A549 (cell line): Measurements from ENCODE around the gene SDF2L1. TPM values are rescaled to one million over a fixed set of nuclear protein-coding genes. Genes with fewer than 3 reads are reported as not detected.

Source experiments
- ATAC-seq, 2 experiments: fragments of 200-7000 bp in 1 of 2; fragments of >200 bp in 1 of 2; cut with Nextera tagmentation in 1 of 2; cut with Tn5 transposase in 1 of 2; 3 replicates each; pipeline versions ENCODE4 v1.8.0 to v1.9.1; 2018 to 2020; ENCODE audit warnings: mild to moderate bottlenecking in 1 of 2, moderate library complexity in 1 of 2
- CTCF ChIA-PET: fragments of 300-600 bp; sonication (Branson Sonifier 250); formaldehyde crosslinking; extraction: SDS; loops from one replicate; lab custom pipeline; 2021; ENCODE audit warnings: antibody characterized with exemption, inconsistent platforms; lab: Yijun Ruan, JAX
- POLR2A ChIA-PET: fragments of 350-600 bp; formaldehyde crosslinking; extraction: SDS; loops from one replicate; lab custom pipeline; 2021; ENCODE audit warnings: antibody characterized with exemption, inconsistent platforms; lab: Yijun Ruan, JAX
- DNase-seq, 2 experiments: peaks; one replicate each; pipeline versions ENCODE4 v3.0.0 to v3.0.0-alpha.2; 2011 to 2016; ENCODE audit warnings: low read depth in 1 of 2, low spot score in 1 of 2
- FAIRE-seq: peaks from 2 replicates; lab custom pipeline; 2011; peaks lifted over from hg19 to GRCh38; lab: Jason Lieb, UNC
- H3K27ac ChIP-seq, 2 experiments: fragments of >200 bp; sonication (Bioruptor Twin); formaldehyde crosslinking; 3 replicates each; pipeline ENCODE4 v1.5.1; 2016 to 2017
- H3K4me1 ChIP-seq: fragments of >200 bp; sonication (Bioruptor Twin); formaldehyde crosslinking; 3 replicates; pipeline ENCODE4 v1.6.1; 2016
- H3K4me2 ChIP-seq: fragments of >200 bp; sonication (Bioruptor Twin); formaldehyde crosslinking; 3 replicates; pipeline ENCODE4 v1.6.1; 2016
- H3K4me3 ChIP-seq: fragments of >200 bp; sonication (Bioruptor Twin); formaldehyde crosslinking; 3 replicates; pipeline ENCODE4 v1.5.1; 2016
- H3K9me3 ChIP-seq: fragments of >200 bp; sonication (Bioruptor Twin); formaldehyde crosslinking; 3 replicates; pipeline ENCODE4 v1.6.1; 2016
- ATOH8 ChIP-seq: fragments of 250-450 bp; sonication (Bioruptor Pico); IDR thresholded peaks from 2 replicates; pipeline ENCODE4 v1.5.0; 2020; ENCODE audit warnings: low read depth, mild to moderate bottlenecking, moderate library complexity
- CBX8 ChIP-seq: fragments of 200-600 bp; sonication (generic); IDR thresholded peaks from 2 replicates; pipeline ENCODE4 v1.6.1; 2016
- CHD2 ChIP-seq: fragments of 150-350 bp; IDR thresholded peaks from 2 replicates; pipeline ENCODE4 v1.6.1; 2014; ENCODE audit warnings: low read length; ENCODE audit not compliant: partially characterized antibody
- EHF ChIP-seq: fragments of 250-450 bp; sonication (Bioruptor Pico); IDR thresholded peaks from 2 replicates; pipeline ENCODE4 v1.5.0; 2020; ENCODE audit warnings: mild to moderate bottlenecking
- EP300 ChIP-seq, 2 experiments: fragments of >200 bp; sonication (Bioruptor Twin); formaldehyde crosslinking; IDR thresholded peaks; 2 replicates in 1 of 2; 3 replicates in 1 of 2; pipeline ENCODE4 v1.6.1; 2016 to 2017
- FOSB ChIP-seq: fragments of 250-450 bp; sonication (Bioruptor Pico); IDR thresholded peaks from 2 replicates; pipeline ENCODE4 v1.5.0; 2020; ENCODE audit warnings: mild to moderate bottlenecking, moderate library complexity
- HDAC2 ChIP-seq: fragments of 200-600 bp; sonication (generic); IDR thresholded peaks from 2 replicates; pipeline ENCODE4 v1.6.1; 2016
- HMGXB4 ChIP-seq: fragments of 250-450 bp; sonication (Bioruptor Pico); IDR thresholded peaks from 2 replicates; pipeline ENCODE4 v1.5.0; 2021; ENCODE audit warnings: mild to moderate bottlenecking, moderate library complexity, borderline replicate concordance
- HOXA7 ChIP-seq: fragments of 250-450 bp; sonication (Bioruptor Pico); IDR thresholded peaks from 2 replicates; pipeline ENCODE4 v1.5.0; 2020; ENCODE audit warnings: mild to moderate bottlenecking, moderate library complexity
- JUN ChIP-seq, 2 experiments: fragments of >200 bp; sonication (Bioruptor Twin); formaldehyde crosslinking; IDR thresholded peaks; 2 replicates in 1 of 2; 3 replicates in 1 of 2; pipeline ENCODE4 v1.6.1; 2016 to 2017
- KDM5A ChIP-seq: fragments of 200-600 bp; sonication (generic); IDR thresholded peaks from 2 replicates; pipeline ENCODE4 v1.6.1; 2016; ENCODE audit warnings: antibody characterized with exemption, mild to moderate bottlenecking
- MAX ChIP-seq: IDR thresholded peaks from 2 replicates; pipeline ENCODE4 v1.6.1; 2012
- MYC ChIP-seq: IDR thresholded peaks from 2 replicates; pipeline ENCODE4 v1.6.1; 2012; ENCODE audit warnings: mild to moderate bottlenecking, inconsistent platforms, low read length, improper control_type of control experiment, borderline replicate concordance
- NFE2L2 ChIP-seq: fragments of 150-350 bp; conservative IDR thresholded peaks from 2 replicates; pipeline ENCODE4 v1.6.1; 2014; ENCODE audit warnings: low read length
- NR3C1 ChIP-seq: fragments of >200 bp; sonication (Bioruptor Twin); formaldehyde crosslinking; IDR thresholded peaks from 3 replicates; pipeline ENCODE4 v1.6.1; 2017
- PBX3 ChIP-seq: IDR thresholded peaks from 2 replicates; pipeline ENCODE4 v1.6.1; 2012
- REST ChIP-seq: fragments of 200-600 bp; sonication (generic); IDR thresholded peaks from 2 replicates; pipeline ENCODE4 v1.6.1; 2016; ENCODE audit warnings: antibody characterized with exemption, mild to moderate bottlenecking, moderate library complexity
- RNF2 ChIP-seq: fragments of 200-600 bp; sonication (generic); IDR thresholded peaks from 2 replicates; pipeline ENCODE4 v1.6.1; 2016; ENCODE audit warnings: low read depth, mild to moderate bottlenecking, antibody characterized with exemption, moderate library complexity, borderline replicate concordance
- SMC3 ChIP-seq: fragments of >200 bp; sonication (Bioruptor Twin); formaldehyde crosslinking; IDR thresholded peaks from 3 replicates; pipeline ENCODE4 v1.6.1; 2018; ENCODE audit warnings: inconsistent platforms
- SREBF2 ChIP-seq: fragments of 450-650 bp; IDR thresholded peaks from 2 replicates; pipeline ENCODE4 v1.6.1; 2014; ENCODE audit warnings: mild to moderate bottlenecking, moderate library complexity
- TFCP2L1 ChIP-seq: fragments of 250-450 bp; sonication (Bioruptor Pico); IDR thresholded peaks from 2 replicates; pipeline ENCODE4 v1.5.0; 2021; ENCODE audit warnings: mild to moderate bottlenecking
- TP53 ChIP-seq: fragments of 250-450 bp; sonication (Bioruptor Pico); IDR thresholded peaks from 2 replicates; pipeline ENCODE4 v1.5.0; 2021; ENCODE audit warnings: mild to moderate bottlenecking, moderate library complexity
- ZFP36 ChIP-seq: fragments of 450-650 bp; IDR thresholded peaks from 2 replicates; pipeline ENCODE4 v1.6.1; 2014; ENCODE audit warnings: borderline replicate concordance; ENCODE audit not compliant: partially characterized antibody
- ZSCAN20 ChIP-seq: fragments of 250-450 bp; sonication (Bioruptor Pico); IDR thresholded peaks from 2 replicates; pipeline ENCODE4 v1.8.0; 2022; ENCODE audit warnings: mild to moderate bottlenecking, moderate library complexity
- WGBS: methylation state at CpG from one replicate; pipeline ENCODE4 v1.1.6; 2017; ENCODE audit errors: missing lambda C conversion rate; 5-methylcytosine and 5-hydroxymethylcytosine counted together
- polyA plus RNA-seq, 4 experiments: library from polyadenylated mRNA; depleted of rRNA in 3 of 4; stranded (reverse); fragments of >200 nt; fragmentation: RNase III in 1 of 4; extraction: RNeasy Plus Mini Kit Qiagen cat#74134 plus additional on column Dnase treatment in 1 of 4; gene quantifications; 2 replicates in 3 of 4; 3 replicates in 1 of 4; pipeline ENCODE4 v1.2.3, GENCODE V29; 2011 to 2017

Gene SDF2L1
- polyA plus RNA-seq, 2 of the 4 experiments (the other 2 are of a cell fraction), result 13.7 to 41.9 TPM

- no peak for ATAC-seq
- no peaks in the 10 kb centered on the region for H3K4me1 ChIP-seq
- H3K4me3 ChIP-seq, result no peak overlapping the region
- DNase-seq, result no peak
- H3K4me2 ChIP-seq, result no peak overlapping the region
- POLR2A ChIA-PET, result no interaction called here
- CTCF ChIA-PET, result interaction anchor here (0.6 kb wide), 1 partner anchor 48 kb away, joined by 3 read pairs; no protein-coding TSS in a partner anchor
- no peak overlapping the region for H3K27ac ChIP-seq
- H3K9me3 ChIP-seq, result no peaks in the 10 kb centered on the region
- FAIRE-seq, result no peak
- TF ChIP-seq JUN (IDR thresholded peaks at IDR 0.05), result no peak
- TF ChIP-seq EHF (CRISPR knock-in tag), result no peak
- no peak for TF ChIP-seq SMC3
- TF ChIP-seq CBX8, result no peak
- TF ChIP-seq HDAC2, result no peak
- TF ChIP-seq ZSCAN20 (CRISPR knock-in tag), result no peak
- no peak for TF ChIP-seq CHD2
- TF ChIP-seq TFCP2L1 (CRISPR knock-in tag), result no peak
- no peak for TF ChIP-seq NFE2L2
- no peak for TF ChIP-seq RNF2
- TF ChIP-seq HMGXB4 (CRISPR knock-in tag), result no peak
- no peak for TF ChIP-seq MYC
- no peak for TF ChIP-seq ATOH8 (CRISPR knock-in tag)
- no peak for TF ChIP-seq MAX
- TF ChIP-seq HOXA7 (CRISPR knock-in tag), result no peak
- WGBS, result 93% methylated on average over 3 of the region's 3 CpGs
Observed at GRCh38 chr22:21598302-21598701, 43.8 kb upstream of the SDF2L1 start.

GRCh38 chr22:21599053-21599893 lies 42.8 kb upstream of the SDF2L1 start:
- H3K4me1 ChIP-seq, result no peaks in the 10 kb centered on the region
- H3K27ac ChIP-seq, result no peak overlapping the region
- CTCF ChIA-PET, result no interaction called here
- no peak overlapping the region for H3K4me2 ChIP-seq
- 95% methylated on average over 5 of the region's 6 CpGs for WGBS
- TF ChIP-seq REST (no peak), FOSB (CRISPR knock-in tag) (no peak), JUN (IDR thresholded peaks at IDR 0.05) (no peak), NR3C1 (no peak), KDM5A (no peak), HMGXB4 (CRISPR knock-in tag) (no peak), EP300 (IDR thresholded peaks at IDR 0.05) (no peak), SREBF2 (no peak), PBX3 (no peak), TP53 (CRISPR knock-in tag) (no peak), ZFP36 (no peak), MYC (no peak), NFE2L2 (no peak)
- TF ChIP-seq, all 56 proteins: peak for 0
- DNase-seq (no peak), FAIRE-seq (no peak), ATAC-seq (no peak)
- H3K4me3 ChIP-seq, result no peak overlapping the region
- POLR2A ChIA-PET, result no interaction called here
- no peaks in the 10 kb centered on the region for H3K9me3 ChIP-seq
